ENCODE results near the gene MAP1LC3B.

GRCh38 chr16:87375426-87376135 is 16.6 kb upstream of the MAP1LC3B start:
- no peak for TF ChIP-seq CTCF (IDR thresholded peaks at IDR 0.05)
- TF ChIP-seq EZH2 (IDR thresholded peaks at IDR 0.05) = no peak
